UCSD-AML1 (cell line): Measurements from ENCODE around the gene PCID2.

ENCODE experiments used
- DNase-seq: peaks from one replicate; lab custom pipeline; 2025; ENCODE audit not compliant: unreplicated experiment; lab: John Stamatoyannopoulos, UW

PCID2 gene

GRCh38 chr13:113129921-113130750 lies 78.3 kb downstream of the PCID2 start:
- DNase-seq = no peak

- DNase-seq = no peak
These were observed 79.0 kb downstream of the PCID2 start for GRCh38 chr13:113129480-113129879.
